IMR-90 (cell line): ENCODE results near the gene EDARADD. TPM values are rescaled to one million over a fixed set of nuclear protein-coding genes. Genes with fewer than 3 reads are reported as not detected.

ENCODE experiments used
- ATAC-seq: fragments of 200-7000 bp; cut with Tn5 transposase; 2 replicates; pipeline ENCODE4 v1.9.1; 2020; ENCODE audit warnings: low read depth, mild to moderate bottlenecking, moderate library complexity
- BruUV-seq: library from RNA; stranded (reverse); fragments of 400-500 nt; replicated peaks from 2 replicates; lab custom pipeline; 2021; lab: Mats Ljungman, UMichigan
- CTCF ChIA-PET: fragments of 300-600 bp; formaldehyde crosslinking; extraction: SDS; loops from one replicate; lab custom pipeline; 2021; ENCODE audit warnings: antibody characterized with exemption; lab: Yijun Ruan, JAX
- POLR2A ChIA-PET: fragments of 300-600 bp; sonication (Branson Sonifier 250); formaldehyde crosslinking; loops from one replicate; lab custom pipeline; 2022; ENCODE audit warnings: antibody characterized with exemption; ENCODE audit not compliant: unreplicated experiment; lab: Charles Lee
- DNase-seq: peaks from one replicate; pipeline ENCODE4 v3.0.0; 2013
- H2AFZ ChIP-seq: replicated peaks from 2 replicates; pipeline ENCODE3; 2013; ENCODE audit warnings: low read length, mild to moderate bottlenecking; ENCODE audit not compliant: poor library complexity
- H2AK5ac ChIP-seq: 2 replicates; pipeline ENCODE4 v1.6.1; 2013; ENCODE audit warnings: low read depth, low read length, inconsistent platforms
- H2AK9ac ChIP-seq: replicated peaks from 2 replicates; pipeline ENCODE3; 2013; ENCODE audit warnings: mild to moderate bottlenecking, low read depth, low read length, moderate library complexity; ENCODE audit not compliant: poor library complexity
- H2BK120ac ChIP-seq: 2 replicates; pipeline ENCODE4 v1.6.1; 2013; ENCODE audit warnings: low read depth, low read length, inconsistent platforms
- H2BK15ac ChIP-seq: 3 replicates; pipeline ENCODE4 v1.6.1; 2013; ENCODE audit warnings: low read depth, low read length, inconsistent platforms
- H2BK20ac ChIP-seq: 2 replicates; pipeline ENCODE4 v1.6.1; 2013; ENCODE audit warnings: low read depth, mild to moderate bottlenecking, inconsistent platforms, low read length, moderate library complexity
- H2BK5ac ChIP-seq: 2 replicates; pipeline ENCODE4 v1.6.1; 2013; ENCODE audit warnings: mild to moderate bottlenecking, low read depth, low read length, inconsistent platforms; ENCODE audit not compliant: poor library complexity, severe bottlenecking
- H3K14ac ChIP-seq: replicated peaks from 2 replicates; pipeline ENCODE4 v1.6.1; 2013; ENCODE audit warnings: low read depth, low read length, inconsistent platforms
- H3K18ac ChIP-seq: 2 replicates; pipeline ENCODE4 v1.6.1; 2013; ENCODE audit warnings: low read depth, low read length, control low read depth
- H3K23ac ChIP-seq: 2 replicates; pipeline ENCODE4 v1.6.1; 2013; ENCODE audit warnings: low read depth, low read length, inconsistent platforms
- H3K27ac ChIP-seq: 2 replicates; pipeline ENCODE4 v1.5.1; 2013; ENCODE audit warnings: mild to moderate bottlenecking, control low read depth, low read length; ENCODE audit not compliant: insufficient read depth
- H3K27me3 ChIP-seq: 2 replicates; pipeline ENCODE4 v1.6.1; 2013; ENCODE audit warnings: low read length; ENCODE audit not compliant: control insufficient read depth, insufficient read depth
- H3K36me3 ChIP-seq: 2 replicates; pipeline ENCODE4 v1.6.1; 2013; ENCODE audit warnings: low read length, mixed read lengths; ENCODE audit not compliant: control insufficient read depth, insufficient read depth
- H3K4ac ChIP-seq: 2 replicates; pipeline ENCODE4 v1.6.1; 2013; ENCODE audit warnings: low read depth, low read length, inconsistent platforms
- H3K4me1 ChIP-seq: 2 replicates; pipeline ENCODE4 v1.6.1; 2013; ENCODE audit warnings: low read length, mixed read lengths; ENCODE audit not compliant: control insufficient read depth, insufficient read depth
- H3K4me2 ChIP-seq: 2 replicates; pipeline ENCODE4 v1.6.1; 2013; ENCODE audit warnings: low read depth, mild to moderate bottlenecking, control low read depth, low read length, moderate library complexity
- H3K4me3 ChIP-seq: 2 replicates; pipeline ENCODE4 v1.5.1; 2013; ENCODE audit warnings: low read depth, mild to moderate bottlenecking, control low read depth, low read length, moderate library complexity; ENCODE audit not compliant: insufficient read depth
- H3K56ac ChIP-seq: 2 replicates; pipeline ENCODE4 v1.6.1; 2013; ENCODE audit warnings: low read length, inconsistent platforms; ENCODE audit not compliant: insufficient read depth; ENCODE audit errors: extremely low read depth
- H3K79me1 ChIP-seq, 2 experiments: 2 replicates each; pipeline ENCODE4 v1.6.1; 2013; ENCODE audit warnings: low read length in 2 of 2, inconsistent platforms in 1 of 2, low read depth in 1 of 2
- H3K9ac ChIP-seq: 2 replicates; pipeline ENCODE4 v1.6.1; 2013; ENCODE audit warnings: low read depth, low read length, control low read depth
- H3K9me1 ChIP-seq: 2 replicates; pipeline ENCODE4 v1.6.1; 2013; ENCODE audit warnings: low read length, inconsistent platforms; ENCODE audit not compliant: insufficient read depth
- H3K9me3 ChIP-seq: 2 replicates; pipeline ENCODE4 v1.6.1; 2013; ENCODE audit warnings: low read length; ENCODE audit not compliant: control insufficient read depth, insufficient read depth
- H4K20me1 ChIP-seq: 2 replicates; pipeline ENCODE4 v1.6.1; 2013; ENCODE audit warnings: low read length, inconsistent platforms; ENCODE audit not compliant: insufficient read depth
- H4K5ac ChIP-seq: 2 replicates; pipeline ENCODE4 v1.6.1; 2013; ENCODE audit warnings: mild to moderate bottlenecking, low read depth, low read length, control low read depth
- H4K8ac ChIP-seq, 2 experiments: 2 replicates each; pipeline ENCODE4 v1.6.1; 2013; ENCODE audit warnings: low read depth in 2 of 2, low read length in 2 of 2, control low read depth in 1 of 2, inconsistent platforms in 1 of 2
- H4K91ac ChIP-seq: 2 replicates; pipeline ENCODE4 v1.6.1; 2013; ENCODE audit warnings: low read depth, low read length, inconsistent platforms; ENCODE audit not compliant: insufficient read depth
- CEBPB ChIP-seq: IDR thresholded peaks from 2 replicates; pipeline ENCODE4 v1.6.1; 2012; ENCODE audit warnings: low read depth, low read length, improper control_type of control experiment
- CHD1 ChIP-seq: IDR thresholded peaks from 2 replicates; pipeline ENCODE4 v1.6.1; 2012; ENCODE audit warnings: low read depth, low read length, improper control_type of control experiment
- MAFK ChIP-seq: IDR thresholded peaks from 2 replicates; pipeline ENCODE4 v1.6.1; 2012; ENCODE audit warnings: low read depth, low read length, improper control_type of control experiment
- MXI1 ChIP-seq: IDR thresholded peaks from 2 replicates; pipeline ENCODE4 v1.6.1; 2012; ENCODE audit warnings: low read depth, mild to moderate bottlenecking, low read length, moderate library complexity, borderline replicate concordance
- POLR2A ChIP-seq: IDR thresholded peaks from 2 replicates; pipeline ENCODE4 v1.6.1; 2012; ENCODE audit warnings: mild to moderate bottlenecking, low read depth, low read length
- RCOR1 ChIP-seq: IDR thresholded peaks from 2 replicates; pipeline ENCODE4 v1.6.1; 2012; ENCODE audit warnings: mild to moderate bottlenecking, low read length, improper control_type of control experiment; ENCODE audit not compliant: insufficient replicate concordance
- WGBS, 2 experiments: methylation state at CpG; one replicate each; pipeline versions ENCODE4 v1.1.5 to v1.1.7; 2013; ENCODE audit warnings: missing lambda C conversion rate in 2 of 2; ENCODE audit not compliant: insufficient read length in 1 of 2; ENCODE audit errors: extremely low coverage in 2 of 2; 5-methylcytosine and 5-hydroxymethylcytosine counted together
- dilution Hi-C: fragments of 300-500 bp; cut with HindIII; formaldehyde crosslinking; loops from one replicate; pipeline ENCODE4 v1.14.3; 2018; ENCODE audit warnings: low sequenced_read_pairs; ENCODE audit not compliant: unreplicated experiment
- in situ Hi-C: fragments of 300-500 bp; cut with MboI; formaldehyde crosslinking; loops from 3 replicates; pipeline ENCODE4 v1.14.3; 2019; ENCODE audit warnings: low sequenced_read_pairs, inconsistent platforms, mixed read lengths
- intact Hi-C: fragments of 100-400 bp; cut with micrococcal nuclease; formaldehyde crosslinking; loops from 2 replicates; pipeline ENCODE4 v1.10.0; 2022
- polyA plus RNA-seq, 3 experiments: library from polyadenylated mRNA; depleted of rRNA; stranded (reverse); fragments of >200 nt; gene quantifications; 2 replicates each; pipeline ENCODE4 v1.2.3, GENCODE V29; 2012; ENCODE audit warnings: low replicate concordance in 1 of 3
- total RNA-seq: library from RNA; depleted of rRNA; stranded (reverse); fragments of >200 nt; gene quantifications from 2 replicates; pipeline ENCODE4 v1.2.3, GENCODE V29; 2012
- TF ChIP-seq, protein P1 (sequence below): conservative IDR thresholded peaks from 2 replicates; pipeline ENCODE4 v1.5.1; 2012; ENCODE audit warnings: mild to moderate bottlenecking, low read depth, low read length, improper control_type of control experiment
- TF ChIP-seq, protein P2 (sequence below): fragments of 150-350 bp; IDR thresholded peaks from 2 replicates; pipeline ENCODE4 v1.6.1; 2016; ENCODE audit warnings: low read depth, mild to moderate bottlenecking, low read length, moderate library complexity, borderline replicate concordance
- TF ChIP-seq, protein P3 (sequence below): fragments of 150-350 bp; IDR thresholded peaks from 2 replicates; pipeline ENCODE4 v1.6.1; 2017; ENCODE audit warnings: mild to moderate bottlenecking, antibody characterized with exemption, low read length, low read depth

Gene EDARADD
- total and polyA plus RNA-seq, 2 of the 4 experiments (the other 2 are of a cell fraction), result not detected

DNA sequence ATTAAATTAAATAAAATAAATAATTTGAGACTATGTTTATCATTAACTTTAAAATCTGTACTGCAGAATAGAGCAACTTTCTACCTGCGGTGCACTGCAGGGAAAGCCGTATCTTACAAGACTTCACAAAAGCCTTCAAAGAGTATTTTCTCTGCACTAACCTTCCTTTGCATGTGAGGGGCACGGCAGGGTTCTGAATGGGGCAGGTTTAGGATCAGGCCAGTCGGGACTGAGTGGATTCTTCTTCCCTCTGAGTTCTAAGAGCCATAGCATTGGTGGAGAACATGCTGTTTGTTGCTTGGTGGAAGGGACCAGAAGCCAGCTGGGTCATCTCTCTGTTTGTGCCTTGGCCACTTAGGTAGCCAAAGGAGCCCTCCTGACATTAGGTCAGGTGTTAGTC, 74.5 kb downstream of the EDARADD start:
- Histone ChIP-seq H3K18ac (no peak overlapping the region), H3K56ac (no peak overlapping the region), H3K14ac (no peak overlapping the region), H2BK15ac (no peak overlapping the region), H4K91ac (no peak overlapping the region), H3K4me1 (no peaks in the 10 kb centered on the region), H2BK20ac (no peak overlapping the region), H2BK120ac (no peak overlapping the region), H3K9ac (no peak overlapping the region), H2BK5ac (no peak overlapping the region), H2AK5ac (no peak overlapping the region), H2AFZ (no peak overlapping the region), H3K27me3 (peaks cover 4% of the 10 kb centered on the region; the same call in 1 of the 2 replicates), H3K23ac (no peak overlapping the region), H4K8ac (no peak overlapping the region), H3K9me1 (no peaks in the 10 kb centered on the region), H3K36me3 (no peaks in the 10 kb centered on the region), H2AK9ac (no peak overlapping the region), H4K20me1 (no peaks in the 10 kb centered on the region), H3K4ac (no peak overlapping the region), H3K4me2 (no peak overlapping the region), H3K79me1 (no peaks in the 10 kb centered on the region), H3K4me3 (no peak overlapping the region), H3K9me3 (no peaks in the 10 kb centered on the region), H4K5ac (no peak overlapping the region), H3K27ac (no peak overlapping the region)
- in situ Hi-C loops, result no loop called here
- dilution Hi-C loops, result no loop called here
- POLR2A ChIA-PET, result no interaction called here
- ATAC-seq (no peak), DNase-seq (no peak)
- TF ChIP-seq, protein P1, sequence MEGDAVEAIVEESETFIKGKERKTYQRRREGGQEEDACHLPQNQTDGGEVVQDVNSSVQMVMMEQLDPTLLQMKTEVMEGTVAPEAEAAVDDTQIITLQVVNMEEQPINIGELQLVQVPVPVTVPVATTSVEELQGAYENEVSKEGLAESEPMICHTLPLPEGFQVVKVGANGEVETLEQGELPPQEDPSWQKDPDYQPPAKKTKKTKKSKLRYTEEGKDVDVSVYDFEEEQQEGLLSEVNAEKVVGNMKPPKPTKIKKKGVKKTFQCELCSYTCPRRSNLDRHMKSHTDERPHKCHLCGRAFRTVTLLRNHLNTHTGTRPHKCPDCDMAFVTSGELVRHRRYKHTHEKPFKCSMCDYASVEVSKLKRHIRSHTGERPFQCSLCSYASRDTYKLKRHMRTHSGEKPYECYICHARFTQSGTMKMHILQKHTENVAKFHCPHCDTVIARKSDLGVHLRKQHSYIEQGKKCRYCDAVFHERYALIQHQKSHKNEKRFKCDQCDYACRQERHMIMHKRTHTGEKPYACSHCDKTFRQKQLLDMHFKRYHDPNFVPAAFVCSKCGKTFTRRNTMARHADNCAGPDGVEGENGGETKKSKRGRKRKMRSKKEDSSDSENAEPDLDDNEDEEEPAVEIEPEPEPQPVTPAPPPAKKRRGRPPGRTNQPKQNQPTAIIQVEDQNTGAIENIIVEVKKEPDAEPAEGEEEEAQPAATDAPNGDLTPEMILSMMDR, result no peak
- TF ChIP-seq MAFK (no peak), RCOR1 (no peak), CHD1 (no peak), CEBPB (no peak), MXI1 (no peak), POLR2A (no peak)
- TF ChIP-seq, protein P2, sequence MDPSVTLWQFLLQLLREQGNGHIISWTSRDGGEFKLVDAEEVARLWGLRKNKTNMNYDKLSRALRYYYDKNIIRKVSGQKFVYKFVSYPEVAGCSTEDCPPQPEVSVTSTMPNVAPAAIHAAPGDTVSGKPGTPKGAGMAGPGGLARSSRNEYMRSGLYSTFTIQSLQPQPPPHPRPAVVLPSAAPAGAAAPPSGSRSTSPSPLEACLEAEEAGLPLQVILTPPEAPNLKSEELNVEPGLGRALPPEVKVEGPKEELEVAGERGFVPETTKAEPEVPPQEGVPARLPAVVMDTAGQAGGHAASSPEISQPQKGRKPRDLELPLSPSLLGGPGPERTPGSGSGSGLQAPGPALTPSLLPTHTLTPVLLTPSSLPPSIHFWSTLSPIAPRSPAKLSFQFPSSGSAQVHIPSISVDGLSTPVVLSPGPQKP, result no peak
- TF ChIP-seq, protein P3, sequence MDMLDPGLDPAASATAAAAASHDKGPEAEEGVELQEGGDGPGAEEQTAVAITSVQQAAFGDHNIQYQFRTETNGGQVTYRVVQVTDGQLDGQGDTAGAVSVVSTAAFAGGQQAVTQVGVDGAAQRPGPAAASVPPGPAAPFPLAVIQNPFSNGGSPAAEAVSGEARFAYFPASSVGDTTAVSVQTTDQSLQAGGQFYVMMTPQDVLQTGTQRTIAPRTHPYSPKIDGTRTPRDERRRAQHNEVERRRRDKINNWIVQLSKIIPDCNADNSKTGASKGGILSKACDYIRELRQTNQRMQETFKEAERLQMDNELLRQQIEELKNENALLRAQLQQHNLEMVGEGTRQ, result no peak
- CTCF ChIA-PET, result no interaction called here
- no CpG with 5 or more reads among the region's 4 CpGs for WGBS, 2 experiments
- intact Hi-C loops, result no loop called here
- BruUV-seq, result no TSS peak
